GF-D8 (cell line): ENCODE measurements around the gene DUOXA2.

ENCODE experiments used
- DNase-seq: peaks from one replicate; lab custom pipeline; 2025; lab: John Stamatoyannopoulos, UW

The DUOXA2 gene

GRCh38 chr15:45162771-45163507 lies 48.8 kb downstream of the DUOXA2 start:
- DNase-seq = peak; percentile 1

- DNase-seq = no peak
These were observed 49.4 kb downstream of the DUOXA2 start for GRCh38 chr15:45163508-45163856.

- DNase-seq = no peak
These were observed 50.8 kb downstream of the DUOXA2 start for GRCh38 chr15:45164914-45165313.

GRCh38 chr15:45165536-45165935 lies 51.4 kb downstream of the DUOXA2 start:
- DNase-seq = no peak

GRCh38 chr15:45166834-45167630 lies 52.9 kb downstream of the DUOXA2 start:
- DNase-seq = peak; percentile 40

- no peak for DNase-seq
These were observed 53.6 kb downstream of the DUOXA2 start for GRCh38 chr15:45167631-45168205.
